Panc1 (cell line): ENCODE measurements around the gene SLC35A3.

Experiments
- CTCF ChIP-seq: fragments of 450-650 bp; IDR thresholded peaks from 2 replicates; pipeline ENCODE4 v1.5.1; 2017; ENCODE audit warnings: mild to moderate bottlenecking
- POLR2AphosphoS5 ChIP-seq: IDR thresholded peaks from 2 replicates; pipeline ENCODE4 v1.6.1; 2012; ENCODE audit warnings: mild to moderate bottlenecking, low read depth, low read length, moderate library complexity
- REST ChIP-seq, 2 experiments: IDR thresholded peaks; 2 replicates each; pipeline ENCODE4 v1.6.1; 2011 to 2012; ENCODE audit warnings: low read depth in 2 of 2, control low read depth in 1 of 2, low read length in 1 of 2, mild to moderate bottlenecking in 1 of 2, moderate library complexity in 1 of 2; ENCODE audit not compliant: insufficient read depth in 1 of 2
- SIN3A ChIP-seq: IDR thresholded peaks from 2 replicates; pipeline ENCODE4 v1.6.1; 2012; ENCODE audit warnings: low read depth, mild to moderate bottlenecking, low read length, moderate library complexity, borderline replicate concordance; ENCODE audit not compliant: insufficient read depth
- TCF7L2 ChIP-seq: IDR thresholded peaks from 2 replicates; pipeline ENCODE4 v1.6.1; 2011; ENCODE audit warnings: mild to moderate bottlenecking, low read depth, low read length, inconsistent platforms

- no peak for TF ChIP-seq CTCF
- no peak for TF ChIP-seq REST (IDR thresholded peaks at IDR 0.05; ENCODE audit: insufficient read depth in 1 of 2, low read depth in 2 of 2, low read length in 1 of 2)
- no peak for TF ChIP-seq POLR2AphosphoS5
- TF ChIP-seq TCF7L2 = no peak
- TF ChIP-seq SIN3A = no peak
Observed at GRCh38 chr1:100070201-100070939, 100.6 kb downstream of the SLC35A3 start.
